HG03175 (cell line): Measurements from ENCODE around the gene STAB1.

Experiments used
- ATAC-seq: cut with Tn5 transposase; IDR thresholded peaks from one replicate; pipeline ENCODE4 v1.9.1; 2021; ENCODE audit warnings: mild to moderate bottlenecking, moderate library complexity; ENCODE audit not compliant: unreplicated experiment

The STAB1 gene

DNA sequence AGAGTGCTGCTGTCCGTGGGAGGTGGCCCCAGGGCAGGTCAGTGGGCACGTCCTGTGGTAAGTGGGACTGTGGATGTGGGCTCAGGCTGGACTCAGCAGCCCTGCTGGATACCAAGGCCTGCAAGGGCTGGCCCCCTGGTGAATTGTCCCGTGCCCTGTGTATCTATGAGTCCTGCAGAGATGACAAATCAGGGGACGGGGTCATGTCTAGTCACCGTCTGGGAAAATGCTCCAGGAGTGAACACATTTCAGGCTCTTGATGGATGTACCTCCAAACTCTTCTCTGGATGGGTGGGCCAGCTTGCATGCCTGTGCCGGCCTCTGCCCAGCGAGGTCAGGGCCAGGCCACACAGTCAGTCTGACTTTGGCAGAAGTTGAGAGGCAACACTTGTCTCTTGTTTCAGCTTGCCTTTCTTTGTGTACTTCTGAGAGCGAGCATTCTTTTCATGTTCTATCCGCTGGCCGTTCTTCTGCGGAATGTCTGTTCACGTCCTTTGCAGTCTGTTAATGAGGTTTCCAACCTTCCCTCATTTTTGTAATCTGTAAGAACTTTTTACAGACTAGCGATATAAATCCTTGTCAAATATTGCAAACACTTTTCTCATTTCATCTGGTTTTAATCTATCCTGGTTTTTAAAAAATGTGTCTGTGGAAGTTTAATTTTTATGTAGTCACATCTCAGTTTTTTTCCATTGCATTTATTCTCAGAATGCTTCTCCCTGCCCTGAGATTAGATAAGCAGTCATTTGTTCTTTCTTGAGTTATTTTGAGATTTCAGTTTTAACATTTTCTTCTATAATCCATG is 11.4 kb upstream of the STAB1 start:
- no peak for ATAC-seq

DNA sequence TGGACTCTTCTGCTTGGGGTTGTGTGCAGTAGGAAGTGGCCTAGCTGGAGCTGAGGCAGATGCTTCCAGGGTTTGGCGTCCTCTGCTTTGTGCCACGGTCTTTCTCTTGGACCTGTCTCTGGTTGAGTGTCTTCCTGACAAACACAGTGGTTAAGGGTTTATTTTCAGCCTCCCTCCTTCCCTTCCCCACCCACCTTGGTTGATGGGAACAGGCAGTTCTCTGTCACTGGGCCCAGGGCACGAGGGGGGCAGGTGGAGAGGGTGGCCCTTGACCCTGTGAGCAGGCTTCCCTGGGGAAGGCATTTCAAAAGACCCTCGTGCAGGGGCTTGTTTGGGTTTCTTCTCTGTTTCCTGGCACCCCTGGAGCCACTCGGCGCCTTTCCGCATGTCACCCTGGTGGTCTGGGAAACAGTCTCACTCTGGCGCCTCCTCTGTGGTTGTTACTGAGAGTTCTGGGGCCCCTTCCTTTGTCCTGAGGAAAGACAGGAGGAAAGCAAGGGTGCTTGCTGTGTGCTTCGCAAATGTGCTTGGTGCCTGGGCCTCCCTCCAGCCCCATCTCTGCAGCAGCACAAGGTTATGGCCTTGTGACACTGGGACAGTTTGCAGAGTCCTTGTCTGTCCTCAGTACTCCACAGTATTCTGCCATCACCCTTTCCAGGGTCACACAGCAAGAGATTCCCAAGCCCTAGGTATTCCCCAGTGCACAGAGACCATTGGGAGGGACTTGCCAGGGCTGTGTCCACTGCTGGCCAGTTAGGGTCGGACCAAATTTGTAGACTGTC is 10.3 kb upstream of the STAB1 start:
- ATAC-seq: no peak

DNA sequence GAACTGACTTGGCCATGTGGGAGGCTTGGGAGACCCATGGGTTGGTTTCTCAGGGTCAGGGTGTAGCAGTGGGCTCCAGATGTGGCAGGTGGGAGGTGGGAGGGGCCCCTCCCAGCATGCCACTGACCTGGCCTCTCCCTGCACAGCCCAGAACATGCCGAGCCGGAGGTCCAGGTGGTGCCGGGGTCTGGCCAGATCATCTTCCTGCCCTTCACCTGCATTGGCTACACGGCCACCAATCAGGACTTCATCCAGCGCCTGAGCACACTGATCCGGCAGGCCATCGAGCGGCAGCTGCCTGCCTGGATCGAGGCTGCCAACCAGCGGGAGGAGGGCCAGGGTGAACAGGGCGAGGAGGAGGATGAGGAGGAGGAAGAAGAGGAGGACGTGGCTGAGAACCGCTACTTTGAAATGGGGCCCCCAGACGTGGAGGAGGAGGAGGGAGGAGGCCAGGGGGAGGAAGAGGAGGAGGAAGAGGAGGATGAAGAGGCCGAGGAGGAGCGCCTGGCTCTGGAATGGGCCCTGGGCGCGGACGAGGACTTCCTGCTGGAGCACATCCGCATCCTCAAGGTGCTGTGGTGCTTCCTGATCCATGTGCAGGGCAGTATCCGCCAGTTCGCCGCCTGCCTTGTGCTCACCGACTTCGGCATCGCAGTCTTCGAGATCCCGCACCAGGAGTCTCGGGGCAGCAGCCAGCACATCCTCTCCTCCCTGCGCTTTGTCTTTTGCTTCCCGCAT is 7.9 kb upstream of the STAB1 start:
- ATAC-seq: no peak

DNA sequence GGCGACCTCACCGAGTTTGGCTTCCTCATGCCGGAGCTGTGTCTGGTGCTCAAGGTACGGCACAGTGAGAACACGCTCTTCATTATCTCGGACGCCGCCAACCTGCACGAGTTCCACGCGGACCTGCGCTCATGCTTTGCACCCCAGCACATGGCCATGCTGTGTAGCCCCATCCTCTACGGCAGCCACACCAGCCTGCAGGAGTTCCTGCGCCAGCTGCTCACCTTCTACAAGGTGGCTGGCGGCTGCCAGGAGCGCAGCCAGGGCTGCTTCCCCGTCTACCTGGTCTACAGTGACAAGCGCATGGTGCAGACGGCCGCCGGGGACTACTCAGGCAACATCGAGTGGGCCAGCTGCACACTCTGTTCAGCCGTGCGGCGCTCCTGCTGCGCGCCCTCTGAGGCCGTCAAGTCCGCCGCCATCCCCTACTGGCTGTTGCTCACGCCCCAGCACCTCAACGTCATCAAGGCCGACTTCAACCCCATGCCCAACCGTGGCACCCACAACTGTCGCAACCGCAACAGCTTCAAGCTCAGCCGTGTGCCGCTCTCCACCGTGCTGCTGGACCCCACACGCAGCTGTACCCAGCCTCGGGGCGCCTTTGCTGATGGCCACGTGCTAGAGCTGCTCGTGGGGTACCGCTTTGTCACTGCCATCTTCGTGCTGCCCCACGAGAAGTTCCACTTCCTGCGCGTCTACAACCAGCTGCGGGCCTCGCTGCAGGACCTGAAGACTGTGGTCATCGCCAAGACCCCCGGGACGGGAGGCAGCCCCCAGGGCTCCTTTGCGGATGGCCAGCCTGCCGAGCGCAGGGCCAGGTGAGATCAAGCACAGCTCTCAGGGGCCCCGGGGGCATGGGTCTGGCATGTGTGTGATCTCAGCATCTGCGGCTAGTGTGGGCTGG is 7.1 kb upstream of the STAB1 start:
- ATAC-seq: no peak

DNA sequence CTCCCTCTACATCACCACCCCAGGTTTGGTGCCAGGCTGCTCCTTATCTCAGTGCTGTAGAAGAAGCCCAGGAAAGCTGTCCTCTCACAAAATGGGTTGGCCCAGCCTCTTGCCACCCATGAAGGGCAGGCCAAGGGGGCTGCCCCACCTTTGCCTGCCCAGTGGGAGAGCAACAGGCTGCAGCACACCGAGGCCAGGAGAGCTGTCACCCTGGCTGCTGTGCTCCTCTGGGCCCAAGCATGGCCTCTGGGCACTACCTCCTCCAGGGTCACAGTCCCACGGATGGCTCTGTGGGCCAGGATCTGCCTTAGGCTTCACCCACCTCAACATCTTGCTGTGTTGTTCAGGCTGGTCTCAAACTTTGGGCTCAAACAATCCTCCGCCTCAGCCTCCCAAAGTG is 6.4 kb upstream of the STAB1 start:
- ATAC-seq: no peak

DNA sequence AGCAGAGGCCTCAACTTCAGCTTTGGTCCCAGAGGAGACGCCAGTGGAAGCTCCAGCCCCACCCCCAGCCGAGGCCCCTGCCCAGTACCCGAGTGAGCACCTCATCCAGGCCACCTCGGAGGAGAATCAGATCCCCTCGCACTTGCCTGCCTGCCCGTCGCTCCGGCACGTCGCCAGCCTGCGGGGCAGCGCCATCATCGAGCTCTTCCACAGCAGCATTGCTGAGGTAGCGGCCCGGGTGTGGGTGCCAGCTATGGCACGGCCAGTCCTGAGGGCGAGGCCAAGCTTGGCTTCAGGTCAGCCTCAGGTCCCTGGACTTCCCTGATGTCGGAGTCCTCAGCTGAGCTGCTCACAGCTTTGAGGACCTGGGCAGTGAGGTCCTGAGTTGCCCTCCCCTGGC is 5.7 kb upstream of the STAB1 start:
- no peak for ATAC-seq

DNA sequence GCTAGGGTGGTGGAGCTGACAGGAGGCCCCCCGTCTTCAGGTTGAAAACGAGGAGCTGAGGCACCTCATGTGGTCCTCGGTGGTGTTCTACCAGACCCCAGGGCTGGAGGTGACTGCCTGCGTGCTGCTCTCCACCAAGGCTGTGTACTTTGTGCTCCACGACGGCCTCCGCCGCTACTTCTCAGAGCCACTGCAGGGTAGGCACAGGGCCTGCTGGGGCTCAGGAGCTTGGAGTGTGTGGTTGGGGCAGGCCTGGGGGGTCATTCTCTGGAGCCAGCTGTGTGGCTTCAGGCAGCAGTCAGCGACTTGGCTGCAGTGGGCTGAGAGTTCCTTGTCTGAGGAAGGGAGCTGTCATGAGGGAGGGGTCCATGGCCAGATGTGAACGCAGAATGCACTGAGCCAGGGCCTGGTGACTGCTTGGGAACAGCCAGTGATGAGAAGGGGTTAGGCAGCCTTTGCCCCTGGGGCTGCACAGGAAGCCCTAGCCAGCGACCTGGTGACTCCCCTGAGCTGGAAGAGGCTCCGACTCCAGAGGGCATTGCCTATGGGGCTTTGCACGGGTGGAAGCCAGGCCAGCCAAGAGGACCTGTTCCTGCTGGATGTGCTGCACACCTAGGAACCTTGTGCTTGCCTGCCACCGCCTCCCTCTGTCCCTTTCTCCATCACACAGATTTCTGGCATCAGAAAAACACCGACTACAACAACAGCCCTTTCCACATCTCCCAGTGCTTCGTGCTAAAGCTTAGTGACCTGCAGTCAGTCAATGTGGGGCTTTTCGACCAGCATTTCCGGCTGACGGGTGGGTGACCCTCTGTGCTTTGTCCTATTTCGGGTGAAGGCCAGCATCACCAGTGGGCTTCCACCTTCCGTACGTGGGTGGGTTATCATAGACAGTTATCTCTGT is 4.9 kb upstream of the STAB1 start:
- no peak for ATAC-seq

DNA sequence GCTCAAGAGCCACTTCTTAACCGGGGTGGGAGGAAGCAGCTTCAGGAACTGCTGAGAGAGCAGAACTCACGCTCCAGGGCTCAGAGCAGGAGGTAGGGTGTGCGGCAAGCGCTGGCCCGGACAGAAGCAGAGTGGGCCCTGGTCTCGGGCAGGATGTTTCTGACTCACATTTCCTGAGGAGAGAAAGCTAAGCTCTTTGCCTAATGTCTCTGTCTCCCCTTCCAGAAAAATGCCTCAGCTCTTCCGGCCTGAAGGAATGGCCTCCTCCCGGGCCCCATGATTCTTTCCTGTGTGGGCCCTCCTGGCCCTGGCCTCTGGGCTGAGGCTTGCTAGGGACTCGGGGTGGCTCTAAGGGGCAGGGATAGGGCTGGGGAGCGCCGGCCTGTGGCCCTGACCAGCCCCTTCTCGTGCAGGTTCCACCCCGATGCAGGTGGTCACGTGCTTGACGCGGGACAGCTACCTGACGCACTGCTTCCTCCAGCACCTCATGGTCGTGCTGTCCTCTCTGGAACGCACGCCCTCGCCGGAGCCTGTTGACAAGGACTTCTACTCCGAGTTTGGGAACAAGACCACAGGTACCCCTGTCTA is 4.1 kb upstream of the STAB1 start:
- no peak for ATAC-seq

DNA sequence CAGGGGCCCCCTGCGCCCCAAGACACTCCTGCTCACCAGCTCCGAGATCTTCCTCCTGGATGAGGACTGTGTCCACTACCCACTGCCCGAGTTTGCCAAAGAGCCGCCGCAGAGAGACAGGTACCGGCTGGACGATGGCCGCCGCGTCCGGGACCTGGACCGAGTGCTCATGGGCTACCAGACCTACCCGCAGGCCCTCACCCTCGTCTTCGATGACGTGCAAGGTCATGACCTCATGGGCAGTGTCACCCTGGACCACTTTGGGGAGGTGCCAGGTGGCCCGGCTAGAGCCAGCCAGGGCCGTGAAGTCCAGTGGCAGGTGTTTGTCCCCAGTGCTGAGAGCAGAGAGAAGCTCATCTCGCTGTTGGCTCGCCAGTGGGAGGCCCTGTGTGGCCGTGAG is 3.1 kb upstream of the STAB1 start:
- no peak for ATAC-seq

DNA sequence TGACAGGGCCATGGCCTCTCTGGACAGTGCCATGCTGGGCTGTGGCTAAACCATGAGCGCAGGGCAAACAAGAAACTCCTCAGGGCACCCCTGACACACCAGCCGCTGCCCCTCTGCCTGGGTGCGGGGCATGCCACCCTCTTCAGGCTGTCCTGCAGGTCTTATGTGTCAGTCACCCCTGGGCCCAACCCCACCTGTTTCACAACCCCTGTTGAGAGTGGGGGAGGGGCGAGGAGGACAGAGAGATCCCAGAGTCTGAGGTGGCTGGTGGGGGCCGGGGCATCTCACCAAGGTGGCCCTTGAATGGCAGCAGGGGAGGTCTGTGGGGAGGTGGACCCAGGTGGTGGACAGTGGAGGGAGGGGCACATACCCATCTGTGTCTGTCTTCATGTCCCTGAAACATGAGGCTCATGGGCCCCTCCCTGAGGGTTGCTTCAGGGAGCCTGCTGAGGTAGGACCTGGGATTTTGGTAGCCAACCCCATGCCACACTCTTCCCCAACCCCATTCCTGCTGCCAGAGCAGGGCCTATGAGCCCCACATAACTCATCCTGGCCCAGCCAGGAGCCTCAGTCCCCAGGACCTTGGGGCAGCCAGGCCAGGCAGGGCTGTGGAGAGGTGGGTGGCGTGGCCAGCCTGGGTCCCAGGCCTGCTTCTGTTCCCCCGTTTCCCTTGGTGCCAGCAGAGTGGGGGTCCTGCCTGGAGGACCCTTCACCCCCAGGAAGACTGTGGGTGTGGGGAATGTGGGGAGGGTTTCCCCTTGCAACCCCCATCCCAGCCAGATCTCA is 1.7 kb upstream of the STAB1 start:
- no peak for ATAC-seq

DNA sequence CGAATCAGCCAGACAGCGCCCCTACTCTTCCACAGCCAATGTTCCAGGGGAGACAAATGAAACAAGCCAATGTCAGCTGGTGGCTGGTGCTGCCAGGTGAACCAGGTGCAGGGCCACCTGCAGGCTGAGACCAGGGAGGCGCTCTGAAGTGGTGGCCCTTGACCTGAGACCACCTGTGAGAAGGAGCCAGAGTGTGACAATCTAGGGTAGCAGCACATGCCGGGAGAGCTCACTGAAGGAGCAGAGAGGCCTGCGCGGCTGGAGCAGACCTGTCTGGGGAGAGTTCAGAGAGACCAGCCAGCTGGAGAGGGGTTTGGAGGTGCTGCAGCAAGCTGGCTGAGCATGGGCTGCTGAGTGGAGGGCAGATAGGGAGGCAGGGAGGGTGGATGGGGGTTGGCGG is 693 bp upstream of the STAB1 start:
- no peak for ATAC-seq

DNA sequence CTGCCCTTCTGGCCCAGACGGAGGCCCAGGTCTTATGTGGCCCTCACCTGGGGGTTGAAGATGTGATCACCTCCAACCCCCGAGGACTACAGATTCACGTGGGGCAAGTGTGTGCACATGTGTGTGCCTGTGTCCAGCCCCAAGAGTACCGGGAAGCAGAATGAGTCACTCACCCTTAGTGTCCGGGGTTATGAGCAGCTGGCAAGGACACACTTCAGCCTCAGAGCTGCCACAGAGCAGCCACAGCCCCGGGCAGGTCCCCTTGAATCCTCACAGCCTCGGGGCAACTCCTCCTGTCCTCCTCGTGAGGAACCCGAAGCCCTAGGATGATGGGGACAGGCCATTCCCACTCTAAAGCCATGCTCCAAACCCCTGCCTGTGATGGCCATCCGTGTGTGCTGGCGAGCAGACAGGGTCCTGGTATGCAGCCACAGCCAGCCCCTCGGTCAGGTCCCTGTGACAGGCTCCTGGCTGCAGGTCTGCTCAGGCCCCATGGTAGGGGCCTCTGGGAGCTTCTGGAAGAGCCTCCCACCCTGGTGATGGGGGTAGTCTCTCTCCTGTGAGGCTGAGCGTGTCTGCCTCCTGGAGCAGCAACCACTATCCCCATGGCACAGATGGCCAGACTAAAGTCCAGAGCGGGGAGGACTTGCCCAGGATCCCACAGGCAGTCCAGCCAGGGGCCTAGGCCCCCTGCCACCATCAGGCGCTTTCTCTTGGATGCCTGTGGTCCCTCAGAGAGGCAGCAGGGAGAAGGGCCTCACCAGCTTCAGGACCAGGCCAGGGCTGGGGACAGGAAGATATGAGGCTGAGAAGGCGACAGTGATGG is 852 bp downstream of the STAB1 start:
- no peak for ATAC-seq

DNA sequence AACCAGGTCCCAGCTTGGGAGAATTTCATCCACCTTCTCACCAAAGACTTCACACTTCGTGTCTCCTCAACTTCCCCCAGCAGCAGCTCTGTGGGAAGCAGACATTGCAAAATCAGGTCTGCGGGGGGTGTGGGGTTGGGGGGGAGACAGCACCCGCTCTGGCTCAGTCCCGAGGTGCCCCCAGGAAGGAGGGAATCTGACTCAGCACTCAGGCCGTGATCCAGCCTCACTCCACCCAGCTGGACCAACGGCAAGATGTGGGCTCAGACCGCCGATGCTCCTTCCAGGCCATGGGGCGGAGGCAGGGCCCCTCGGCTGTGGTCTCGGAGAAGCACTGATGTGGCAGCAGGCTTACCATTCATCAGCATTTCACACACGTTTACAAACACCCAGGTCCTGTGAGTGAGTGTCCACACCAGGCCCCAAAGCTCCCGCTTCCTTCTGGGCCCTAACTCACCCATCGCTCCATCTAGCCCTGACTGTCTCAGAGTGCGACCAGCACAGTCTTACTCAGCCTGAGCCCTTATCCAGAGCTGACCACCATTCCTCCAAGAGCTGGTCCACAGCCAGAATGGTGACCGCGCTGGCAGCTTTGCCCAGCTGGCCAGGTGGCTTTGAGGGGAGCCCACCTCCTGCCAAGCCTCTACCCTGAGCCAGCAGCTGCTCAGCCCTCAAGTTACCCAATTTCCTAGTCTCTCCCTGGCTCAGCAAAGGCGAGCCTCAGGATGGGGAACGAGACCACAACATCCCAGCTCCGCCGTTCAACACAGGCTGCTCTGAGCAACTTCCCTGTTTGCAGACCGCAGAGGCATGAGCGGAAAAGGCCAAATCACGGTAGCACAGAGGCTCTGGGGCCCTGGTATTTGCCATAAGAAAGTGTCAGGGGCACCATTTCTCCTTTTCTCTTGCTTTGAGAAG is 3.3 kb downstream of the STAB1 start:
- ATAC-seq: no peak

DNA sequence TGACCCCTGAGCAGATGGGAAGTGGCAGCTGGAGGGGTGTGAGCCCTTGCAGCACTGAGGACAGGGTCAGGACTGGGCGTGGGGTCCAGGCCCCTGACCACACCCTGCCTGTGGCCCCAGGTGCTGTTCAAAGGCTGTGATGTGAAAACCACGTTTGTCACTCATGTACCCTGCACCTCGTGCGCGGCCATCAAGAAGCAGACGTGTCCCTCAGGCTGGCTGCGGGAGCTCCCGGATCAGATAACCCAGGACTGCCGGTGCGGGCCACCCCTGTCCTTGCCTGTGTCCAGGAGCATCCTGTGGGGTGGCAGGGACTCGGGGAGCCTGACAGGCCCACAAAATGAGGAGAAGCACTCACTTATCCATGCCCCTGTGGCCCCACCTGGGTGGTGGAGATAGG is 5.9 kb downstream of the STAB1 start:
- ATAC-seq: no peak

DNA sequence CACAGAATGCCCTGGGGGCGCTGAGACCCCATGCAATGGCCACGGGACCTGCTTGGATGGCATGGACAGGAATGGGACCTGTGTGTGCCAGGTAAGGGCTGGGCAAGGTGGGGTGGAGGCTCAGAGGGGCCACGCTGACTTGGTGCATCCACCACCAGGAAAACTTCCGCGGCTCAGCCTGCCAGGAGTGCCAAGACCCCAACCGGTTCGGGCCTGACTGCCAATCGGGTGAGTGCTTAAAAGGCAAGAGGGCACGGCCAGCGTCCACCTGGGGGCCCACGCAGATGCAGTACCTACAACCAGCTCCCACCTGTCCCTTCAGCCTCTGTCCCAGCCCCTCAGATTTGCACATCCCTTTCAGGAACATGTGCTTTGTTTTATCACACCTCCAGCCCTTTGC is 6.9 kb downstream of the STAB1 start:
- ATAC-seq: no peak

DNA sequence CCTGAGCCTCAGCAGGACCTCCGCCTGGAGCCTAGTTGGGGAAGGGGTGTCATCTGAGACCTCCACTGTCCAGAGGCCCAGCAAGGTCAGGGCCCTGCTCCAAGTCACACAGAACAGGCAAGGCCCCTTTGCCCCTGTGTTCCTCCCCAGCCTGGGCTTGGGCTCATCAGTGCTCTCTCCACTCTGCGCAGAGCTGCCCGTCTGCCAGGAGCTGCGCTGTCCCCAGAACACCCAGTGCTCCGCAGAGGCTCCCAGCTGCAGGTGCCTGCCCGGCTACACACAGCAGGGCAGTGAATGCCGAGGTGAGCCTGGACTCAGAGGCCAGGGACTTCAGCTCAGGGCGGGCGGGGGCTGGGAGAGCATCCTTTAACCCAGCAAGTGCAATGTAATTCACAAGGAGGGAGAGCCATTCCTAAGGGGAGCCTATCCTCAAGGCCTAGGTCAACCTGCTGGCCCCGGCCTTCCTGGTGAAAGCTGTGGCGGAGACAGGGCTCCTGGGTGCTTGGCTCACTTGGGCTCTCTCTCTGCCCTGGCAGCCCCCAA is 7.7 kb downstream of the STAB1 start:
- no peak for ATAC-seq
